Middle frontal gyrus (tissue), 1 donor: Measurements from ENCODE around the gene CNTFR.

Experiments
- DNase-seq: peaks from one replicate; pipeline ENCODE4 v3.0.0-alpha.2; 2015; ENCODE audit warnings: low spot score; ENCODE audit errors: extremely low spot score

CNTFR gene

GRCh38 chr9:34590381-34591247 is 1.1 kb upstream of the CNTFR start:
- DNase-seq: no peak

- DNase-seq: no peak
Measured at GRCh38 chr9:34588671-34589635, 571 bp downstream of the CNTFR start.

DNA sequence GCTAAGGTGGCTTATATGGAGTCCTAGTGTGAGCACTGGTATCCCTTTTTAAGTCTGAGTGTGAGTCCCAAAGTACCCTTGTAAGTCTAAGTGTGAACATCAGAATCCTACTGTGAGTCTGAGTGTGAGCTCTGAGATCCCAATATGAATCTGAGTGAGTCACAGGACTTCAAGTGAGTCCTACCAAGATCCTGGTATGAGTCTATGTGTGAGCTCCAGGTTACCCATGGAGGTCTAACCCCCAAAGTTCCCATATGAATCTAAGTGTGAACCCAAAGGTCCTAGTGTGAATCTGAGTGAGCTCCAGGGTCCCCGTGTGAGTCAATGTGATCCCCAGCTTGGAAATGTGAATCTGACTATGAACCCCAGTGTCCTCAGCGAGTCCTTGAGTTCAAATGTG is 2.3 kb downstream of the CNTFR start:
- no peak for DNase-seq

DNA sequence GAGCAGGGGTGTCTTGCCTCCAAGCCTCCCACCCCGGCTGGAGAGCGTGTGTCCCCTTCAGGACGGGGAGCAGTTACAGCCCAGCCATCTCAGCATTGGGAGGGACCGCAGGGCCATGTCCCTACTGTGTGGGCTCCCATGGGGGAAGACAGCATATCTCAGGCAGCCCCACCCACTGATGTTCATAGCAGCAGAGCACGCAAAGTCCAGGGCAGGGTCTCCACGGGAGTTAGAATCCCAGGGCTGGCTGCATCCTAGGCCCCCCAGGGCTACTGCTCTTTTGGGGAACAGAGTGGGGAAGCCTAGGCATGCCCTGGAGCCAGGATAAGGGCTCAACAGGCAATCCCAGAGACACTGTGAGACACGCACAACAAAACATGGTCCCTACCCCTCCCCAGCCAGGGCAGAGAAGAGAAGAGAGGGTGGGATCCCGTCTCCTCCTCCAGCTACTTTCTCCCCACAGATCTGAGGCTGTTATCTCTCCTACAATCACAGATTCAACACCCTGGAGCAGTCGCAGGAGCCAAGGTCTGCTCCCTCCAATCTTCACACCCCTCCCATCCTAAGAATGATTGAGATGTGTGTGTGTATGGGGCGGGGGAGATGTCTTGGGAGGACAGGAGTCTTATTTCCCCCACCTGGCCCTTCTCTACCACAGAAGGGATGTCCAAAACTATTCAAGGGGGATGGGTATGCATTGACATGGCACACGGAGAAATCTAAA is 3.4 kb downstream of the CNTFR start:
- no peak for DNase-seq

DNA sequence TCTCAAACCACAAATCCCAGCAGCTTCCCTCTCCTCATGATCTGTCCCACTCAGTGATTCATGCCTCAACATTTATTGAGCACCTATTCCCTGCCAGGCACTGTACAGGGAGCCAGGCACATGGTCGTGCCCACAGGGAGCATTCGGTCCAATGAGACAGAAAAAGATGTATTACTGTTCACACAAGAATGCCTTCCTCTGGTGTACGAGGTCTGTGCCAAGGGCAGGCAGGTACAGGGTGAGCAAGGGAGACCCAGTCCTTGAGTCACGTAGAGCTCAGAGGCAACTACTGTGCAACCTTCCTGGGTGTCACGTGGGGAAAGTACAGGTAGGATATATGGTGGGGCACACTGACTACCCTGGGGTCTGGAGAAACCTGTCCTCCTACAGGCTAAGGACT is 4.6 kb downstream of the CNTFR start:
- no peak for DNase-seq

GRCh38 chr9:34582787-34583186 is 6.7 kb downstream of the CNTFR start:
- DNase-seq: no peak

GRCh38 chr9:34581318-34581717 is 8.2 kb downstream of the CNTFR start:
- DNase-seq: no peak

DNA sequence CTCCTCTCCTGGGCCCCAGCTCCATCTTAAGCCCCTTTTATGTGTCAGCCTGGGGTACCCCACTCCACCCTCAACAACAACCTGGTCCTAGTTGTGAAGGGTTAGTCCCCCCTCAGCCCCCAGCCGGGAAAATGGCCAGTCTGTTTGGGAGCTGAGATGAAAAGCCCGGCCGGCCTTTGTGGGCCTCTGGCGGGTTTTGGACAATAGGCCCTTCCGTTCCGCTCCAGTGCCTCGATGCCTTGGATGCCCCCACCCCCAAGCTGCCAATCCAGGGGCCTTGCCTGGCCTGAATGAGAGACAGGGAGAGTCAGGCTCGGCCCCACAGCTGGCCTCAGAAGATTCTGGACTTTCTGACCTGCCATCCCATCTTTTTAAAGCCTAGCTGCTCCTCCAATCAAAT is 9.2 kb downstream of the CNTFR start:
- DNase-seq: no peak

DNA sequence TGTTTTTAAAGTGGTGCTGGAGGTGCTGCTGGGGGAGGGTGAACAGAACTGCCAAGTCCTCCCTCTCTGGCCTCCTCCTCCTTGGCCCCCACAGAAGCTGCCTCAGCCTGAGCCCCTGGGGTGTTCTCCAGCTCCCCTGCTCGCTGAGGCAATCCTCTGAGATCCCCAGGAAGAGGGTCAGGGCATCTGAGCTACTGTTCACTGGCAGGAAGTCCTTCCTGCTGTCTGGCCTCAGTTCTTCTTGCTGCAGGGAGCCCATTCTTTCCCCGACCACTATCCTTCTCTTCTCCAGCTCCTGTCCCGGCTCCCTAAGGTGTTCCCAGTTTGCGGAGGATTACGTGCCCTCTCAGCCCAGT is 9.7 kb downstream of the CNTFR start:
- DNase-seq: no peak

DNA sequence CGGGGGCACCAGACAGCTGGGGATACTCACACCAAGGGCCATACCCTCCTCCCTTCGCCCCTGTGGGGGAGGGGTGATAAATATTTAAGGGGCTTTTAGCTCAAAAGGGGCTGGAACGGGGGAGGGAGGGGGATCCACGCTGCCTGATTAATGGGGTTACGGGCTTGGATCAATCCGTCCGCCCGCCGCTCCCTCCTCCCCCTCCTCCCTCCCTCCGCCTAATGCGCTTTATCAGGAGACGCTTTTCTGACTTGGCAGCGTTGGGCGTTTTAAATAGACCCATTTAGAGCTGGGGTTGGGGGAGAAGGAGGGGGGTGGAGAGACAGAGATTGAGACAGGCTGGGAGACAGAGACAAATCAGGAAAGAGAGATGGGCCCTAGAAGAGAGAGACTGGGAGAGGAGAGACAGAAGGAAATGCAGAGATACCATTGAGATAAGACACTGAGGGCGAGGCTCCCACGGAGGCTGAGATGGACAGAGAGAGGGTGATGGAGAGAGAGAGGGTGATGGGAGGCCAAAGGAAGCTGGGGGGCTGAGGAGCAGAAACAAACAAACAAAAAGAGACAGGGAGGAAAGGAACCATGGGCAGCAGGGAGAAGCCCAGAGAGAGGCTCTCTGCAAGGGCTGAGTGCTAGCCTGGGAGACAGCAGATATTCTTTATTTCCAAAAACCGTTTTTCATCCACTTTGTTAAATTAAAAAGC is 10.3 kb downstream of the CNTFR start:
- DNase-seq: no peak

- no peak for DNase-seq
Measured at GRCh38 chr9:34578241-34579103, 11.1 kb downstream of the CNTFR start.

DNA sequence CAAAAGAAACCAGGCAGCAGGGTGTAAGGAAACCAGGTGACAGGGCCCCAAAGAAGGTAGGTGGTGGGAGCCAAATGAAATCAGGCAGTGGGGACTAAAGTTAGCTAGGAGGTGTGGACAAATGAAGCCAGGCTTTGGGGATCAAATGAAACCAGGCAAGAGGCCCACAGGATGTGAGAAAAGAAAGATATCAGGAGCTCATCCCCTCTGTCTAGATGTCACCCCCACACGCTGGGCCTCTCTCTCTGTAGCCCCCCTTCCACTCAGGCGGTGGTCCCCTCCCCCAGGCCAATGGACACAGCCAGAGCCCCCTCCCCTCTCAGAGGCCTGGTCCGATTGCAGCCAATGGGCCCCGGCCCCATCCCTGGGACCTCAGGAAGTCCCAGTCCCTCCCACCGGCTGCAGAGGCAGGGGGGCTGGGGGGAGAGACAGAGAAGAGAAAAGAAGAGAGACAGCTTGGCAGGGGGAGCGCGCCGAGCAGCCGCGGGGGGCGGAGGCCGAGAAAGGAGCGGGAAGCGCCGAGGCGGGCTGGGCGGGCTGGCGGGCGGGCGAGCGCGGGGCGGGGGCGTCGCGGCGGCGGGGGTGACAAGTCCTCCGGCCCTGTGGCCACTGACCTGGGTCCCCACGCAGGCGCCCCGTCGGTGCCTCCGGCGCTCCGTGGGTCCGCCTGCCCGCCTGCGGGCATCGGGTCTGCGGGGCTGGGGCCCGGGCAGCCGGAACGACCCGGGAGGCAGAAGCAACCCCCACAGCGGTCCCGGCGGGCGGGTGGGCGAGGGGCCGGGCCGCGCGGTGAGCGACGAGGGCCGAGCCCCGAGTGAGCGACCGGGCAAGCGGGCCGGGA is 11.9 kb downstream of the CNTFR start:
- no peak for DNase-seq

GRCh38 chr9:34576597-34577399 is 12.7 kb downstream of the CNTFR start:
- DNase-seq: no peak

- no peak for DNase-seq
Measured at GRCh38 chr9:34575862-34576596, 13.5 kb downstream of the CNTFR start.

DNA sequence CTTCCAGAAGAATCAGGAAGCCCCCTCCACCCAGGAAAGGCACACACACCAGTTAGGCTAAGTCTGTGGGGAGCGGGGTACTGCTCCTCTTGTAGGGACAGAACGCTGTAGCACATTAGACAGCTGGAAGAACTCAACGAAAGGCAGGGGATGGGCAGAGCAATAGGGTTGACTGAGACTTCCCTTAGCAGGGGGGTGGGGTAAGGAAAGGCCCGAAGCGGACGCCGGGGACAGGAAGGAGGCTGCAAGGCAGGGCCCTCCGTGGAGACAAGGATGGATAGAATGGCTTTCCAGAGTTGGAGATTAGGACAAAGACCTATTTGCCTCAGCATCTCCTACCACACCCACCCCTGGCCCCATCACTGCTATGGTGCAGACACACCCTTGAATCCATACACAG is 14.3 kb downstream of the CNTFR start:
- DNase-seq: no peak

DNA sequence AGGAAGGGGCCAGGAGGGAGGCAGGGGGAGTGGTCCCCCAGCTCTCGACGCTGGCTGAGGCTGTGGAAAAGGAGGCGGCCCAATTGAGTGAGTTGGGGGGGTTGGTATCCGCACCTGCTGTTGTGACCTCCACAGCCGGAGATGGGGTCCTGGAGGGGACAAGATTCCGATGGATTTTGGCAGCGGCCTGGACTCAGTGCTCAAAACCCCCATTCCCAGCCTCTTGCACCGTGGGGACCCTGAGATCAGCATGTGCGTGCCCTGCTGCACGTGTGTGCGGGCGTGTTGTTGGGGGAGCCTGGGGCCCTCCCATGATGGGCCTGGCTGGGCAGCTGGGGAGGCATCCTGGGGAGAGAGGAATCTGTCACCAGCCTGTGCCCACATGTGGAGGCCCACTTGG is 15.0 kb downstream of the CNTFR start:
- DNase-seq: no peak

- no peak for DNase-seq
Measured at GRCh38 chr9:34573599-34574325, 15.8 kb downstream of the CNTFR start.
